Left hindlimb (tissue), 1 donor: ENCODE data around the gene CTU2.

ENCODE experiments used
- DNase-seq: peaks from one replicate; pipeline ENCODE4 v3.0.0-alpha.2; 2018

Gene CTU2

GRCh38 chr16:88764080-88764479 lies 57.8 kb downstream of the CTU2 start:
- DNase-seq, result no peak

GRCh38 chr16:88764913-88765349 lies 58.6 kb downstream of the CTU2 start:
- DNase-seq, result no peak
